Activated naive CD4-positive, alpha-beta T cell (primary cell): ENCODE data around the gene FOXC1.

Source experiments
- DNase-seq, 4 experiments: peaks; one replicate each; lab custom pipeline; 2025; lab: John Stamatoyannopoulos, UW

FOXC1 gene

GRCh38 chr6:1623769-1624057 is 14.0 kb downstream of the FOXC1 start:
- DNase-seq = no peak

- no peak for DNase-seq
Measured at GRCh38 chr6:1624058-1624850, 14.5 kb downstream of the FOXC1 start.

GRCh38 chr6:1624851-1625781 is 15.4 kb downstream of the FOXC1 start:
- DNase-seq = no peak

GRCh38 chr6:1625794-1626435 is 16.2 kb downstream of the FOXC1 start:
- DNase-seq = no peak

GRCh38 chr6:1626481-1626880 is 16.8 kb downstream of the FOXC1 start:
- DNase-seq = no peak

GRCh38 chr6:1627827-1628560 is 18.3 kb downstream of the FOXC1 start:
- no peak for DNase-seq

- DNase-seq = no peak
Measured at GRCh38 chr6:1629316-1629715, 19.6 kb downstream of the FOXC1 start.

- DNase-seq = no peak
Measured at GRCh38 chr6:1630212-1630770, 20.6 kb downstream of the FOXC1 start.

- DNase-seq = no peak
Measured at GRCh38 chr6:1630771-1631217, 21.1 kb downstream of the FOXC1 start.

GRCh38 chr6:1631251-1631650 is 21.5 kb downstream of the FOXC1 start:
- no peak for DNase-seq

- no peak for DNase-seq
Measured at GRCh38 chr6:1633366-1634021, 23.8 kb downstream of the FOXC1 start.

- no peak for DNase-seq
Measured at GRCh38 chr6:1634081-1634480, 24.4 kb downstream of the FOXC1 start.

- no peak for DNase-seq
Measured at GRCh38 chr6:1635305-1636010, 25.7 kb downstream of the FOXC1 start.

- no peak for DNase-seq
Measured at GRCh38 chr6:1636272-1636825, 26.6 kb downstream of the FOXC1 start.

GRCh38 chr6:1636971-1637871 is 27.5 kb downstream of the FOXC1 start:
- no peak for DNase-seq

- DNase-seq = no peak
Measured at GRCh38 chr6:1639430-1639829, 29.7 kb downstream of the FOXC1 start.

- DNase-seq = no peak
Measured at GRCh38 chr6:1640476-1640875, 30.8 kb downstream of the FOXC1 start.

GRCh38 chr6:1641343-1641885 is 31.7 kb downstream of the FOXC1 start:
- no peak for DNase-seq

- no peak for DNase-seq
Measured at GRCh38 chr6:1643111-1643510, 33.4 kb downstream of the FOXC1 start.
